GM19023 (cell line): ENCODE results near the gene MREG.

ENCODE experiments used
- ATAC-seq: cut with Tn5 transposase; IDR thresholded peaks from one replicate; pipeline ENCODE4 v1.9.1; 2021; ENCODE audit warnings: mild to moderate bottlenecking, moderate library complexity; ENCODE audit not compliant: unreplicated experiment

Gene MREG, protein sequence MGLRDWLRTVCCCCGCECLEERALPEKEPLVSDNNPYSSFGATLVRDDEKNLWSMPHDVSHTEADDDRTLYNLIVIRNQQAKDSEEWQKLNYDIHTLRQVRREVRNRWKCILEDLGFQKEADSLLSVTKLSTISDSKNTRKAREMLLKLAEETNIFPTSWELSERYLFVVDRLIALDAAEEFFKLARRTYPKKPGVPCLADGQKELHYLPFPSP

DNA sequence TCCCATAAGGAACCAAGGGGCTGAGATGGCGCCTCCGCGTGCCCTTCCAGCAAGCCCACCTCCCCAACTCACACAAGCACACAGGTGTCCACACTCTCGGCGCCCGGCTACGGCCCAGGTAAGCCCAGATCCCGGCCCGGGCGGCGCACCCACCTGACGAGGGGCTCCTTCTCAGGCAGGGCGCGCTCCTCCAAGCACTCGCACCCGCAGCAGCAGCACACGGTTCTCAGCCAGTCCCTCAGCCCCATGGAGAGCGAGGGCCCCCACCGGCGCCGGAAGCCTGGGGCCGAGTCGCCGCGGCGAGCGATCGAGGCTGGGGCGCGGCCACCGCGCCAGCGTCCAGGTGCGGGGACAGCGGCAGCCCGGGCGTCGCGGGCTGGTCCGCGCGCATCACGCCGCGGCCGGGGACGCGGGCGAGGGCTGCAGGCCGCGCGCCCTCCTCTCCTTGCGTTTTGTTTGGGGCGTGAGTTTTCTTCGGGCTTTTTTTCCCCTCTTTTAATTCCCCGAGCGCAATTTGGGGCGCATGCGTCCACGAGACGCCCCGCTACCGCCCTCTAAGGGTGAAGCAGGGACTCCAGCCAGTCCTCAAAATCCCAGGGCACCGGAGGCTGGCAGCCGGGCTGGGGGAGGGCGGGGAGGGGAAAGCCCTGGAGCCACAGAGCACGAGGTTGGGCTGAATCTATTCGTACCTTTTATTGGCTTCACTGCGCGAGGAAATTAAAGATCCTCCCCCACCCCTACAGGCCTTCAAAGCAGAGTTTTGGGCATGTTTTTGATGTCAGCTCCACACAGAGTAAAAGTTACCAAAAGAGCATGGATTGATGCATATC, at the start of gene MREG:
TSS of gene MREG (minus strand) at position 472 of the 830 bp plus-strand sequence. CDS start at position 248, 224 bp downstream.
- peak; percentile 49 for ATAC-seq

DNA sequence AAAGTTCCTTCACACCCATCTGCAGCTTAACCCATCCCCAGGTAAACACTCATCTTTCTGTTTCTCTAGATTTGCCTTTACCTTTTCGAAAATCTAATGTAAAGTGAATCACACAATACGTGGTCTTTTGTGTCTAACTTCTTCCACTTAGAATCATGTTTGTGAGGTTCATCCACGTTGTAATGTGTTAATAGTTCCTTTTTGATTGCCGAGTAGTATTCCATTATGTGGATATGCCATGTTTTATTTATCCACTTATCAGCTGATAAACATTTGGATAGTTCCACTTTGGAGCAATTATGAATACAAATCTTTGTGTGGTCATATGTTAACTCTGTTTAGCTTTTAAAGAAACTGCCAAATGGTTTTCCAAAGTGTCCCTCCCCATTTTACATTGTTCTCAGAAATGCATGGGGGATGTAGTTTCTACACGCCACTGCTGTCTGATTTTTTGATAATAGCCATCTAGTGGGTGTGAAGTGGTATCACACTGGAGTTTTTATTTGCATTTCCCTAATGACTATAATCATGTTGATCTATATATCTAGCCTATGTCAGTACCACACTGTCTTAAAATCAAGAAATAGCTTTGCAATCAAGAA, 46.0 kb upstream of the MREG start:
- ATAC-seq: no peak

- peak; percentile 83 for ATAC-seq
These were observed 44.4 kb upstream of the MREG start for GRCh38 chr2:216057688-216058193.

- peak; percentile 34 for ATAC-seq
These were observed 43.4 kb upstream of the MREG start for GRCh38 chr2:216056739-216057138.

- ATAC-seq: no peak
These were observed 42.3 kb upstream of the MREG start for GRCh38 chr2:216055680-216056079.

- ATAC-seq: no peak
These were observed 39.1 kb upstream of the MREG start for GRCh38 chr2:216052420-216052819.

- no peak for ATAC-seq
These were observed 38.0 kb upstream of the MREG start for GRCh38 chr2:216051350-216051749.

DNA sequence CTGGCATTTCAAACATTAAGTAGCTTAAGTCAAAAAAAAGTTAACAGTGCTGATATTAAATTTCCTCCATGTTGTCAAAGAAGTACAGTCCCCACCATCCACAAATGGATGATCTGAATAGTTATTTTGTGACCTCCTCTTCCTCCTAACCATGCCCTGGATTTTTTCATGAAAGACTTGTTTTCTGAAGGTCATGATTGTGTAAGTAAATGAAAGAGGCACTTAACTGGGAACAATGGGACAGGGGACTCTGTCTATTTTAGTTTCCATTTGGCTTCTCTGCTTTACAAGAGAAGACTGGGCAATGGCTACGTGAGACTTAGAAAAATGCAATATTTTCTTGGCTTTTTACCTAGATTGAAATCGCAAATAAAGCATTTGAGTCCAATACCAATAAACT, 36.1 kb upstream of the MREG start:
- no peak for ATAC-seq

- ATAC-seq: no peak
These were observed 34.0 kb upstream of the MREG start for GRCh38 chr2:216047397-216047796.

DNA sequence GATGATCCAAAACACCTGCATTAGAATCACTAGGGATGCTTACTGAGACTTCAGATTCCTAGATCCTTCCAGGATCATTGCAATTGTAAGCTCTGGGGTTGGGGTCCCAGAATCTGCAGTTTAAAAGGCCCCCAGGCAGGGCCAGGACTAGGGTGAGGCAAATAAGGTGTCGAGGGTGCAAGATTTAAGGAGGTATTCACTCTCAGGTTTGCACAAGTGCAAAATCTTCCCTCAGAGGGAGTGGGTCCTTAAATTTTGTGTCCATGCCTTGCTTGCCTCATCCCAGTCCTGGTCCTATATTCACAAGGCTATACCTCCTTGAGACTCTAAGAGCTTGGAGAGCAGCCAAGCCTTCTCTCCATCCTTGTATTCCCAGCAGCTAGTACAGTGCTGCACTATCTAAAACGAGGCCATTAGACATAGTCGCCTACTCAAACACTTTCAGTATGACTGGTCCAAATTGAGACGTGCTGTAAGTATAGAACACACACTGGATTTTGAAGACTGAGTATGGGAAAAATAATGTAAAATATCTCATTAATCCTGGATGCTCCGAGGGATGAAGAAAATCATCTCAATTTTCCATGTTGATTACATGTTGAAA, 31.6 kb upstream of the MREG start:
- ATAC-seq: peak; percentile 96

DNA sequence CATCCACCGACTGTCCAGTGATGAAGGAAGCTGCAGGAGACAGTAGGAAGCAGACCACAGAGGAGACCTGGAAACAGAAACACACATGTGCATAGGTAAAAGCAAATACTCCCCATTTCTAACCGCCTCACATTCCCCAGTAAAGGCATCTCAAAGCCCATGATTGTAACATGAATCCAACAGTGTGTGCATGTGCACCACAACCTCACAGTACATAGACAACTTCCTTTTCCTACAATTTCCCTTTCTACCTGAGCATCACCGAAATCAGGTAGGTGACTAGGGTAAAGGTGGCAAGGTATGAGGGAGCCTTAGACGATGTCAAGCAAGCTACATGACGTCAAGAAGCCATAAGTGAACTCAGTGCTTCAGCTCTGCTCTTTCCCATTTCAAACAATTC, 30.6 kb upstream of the MREG start:
- no peak for ATAC-seq

- ATAC-seq: no peak
These were observed 28.1 kb upstream of the MREG start for GRCh38 chr2:216041438-216041837.

DNA sequence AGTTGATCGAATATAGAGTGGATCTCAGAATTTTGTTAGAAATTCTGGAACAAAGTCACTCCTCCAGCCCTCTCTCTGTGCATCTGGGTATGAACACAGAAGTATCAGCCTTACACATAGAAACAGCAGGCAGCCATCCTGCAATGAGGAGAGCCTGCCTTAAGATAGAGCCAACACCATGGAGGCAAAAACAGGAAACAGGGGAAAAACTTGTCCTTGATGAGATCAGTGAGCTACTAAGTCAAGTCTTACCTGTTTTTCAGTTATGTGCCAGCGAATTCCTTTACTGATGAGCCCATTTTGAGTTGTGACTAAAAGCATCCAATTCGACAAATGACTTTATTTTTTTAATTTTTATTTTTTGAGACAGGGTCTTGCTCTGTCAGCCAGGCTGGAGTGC, 26.6 kb upstream of the MREG start:
- ATAC-seq: no peak

DNA sequence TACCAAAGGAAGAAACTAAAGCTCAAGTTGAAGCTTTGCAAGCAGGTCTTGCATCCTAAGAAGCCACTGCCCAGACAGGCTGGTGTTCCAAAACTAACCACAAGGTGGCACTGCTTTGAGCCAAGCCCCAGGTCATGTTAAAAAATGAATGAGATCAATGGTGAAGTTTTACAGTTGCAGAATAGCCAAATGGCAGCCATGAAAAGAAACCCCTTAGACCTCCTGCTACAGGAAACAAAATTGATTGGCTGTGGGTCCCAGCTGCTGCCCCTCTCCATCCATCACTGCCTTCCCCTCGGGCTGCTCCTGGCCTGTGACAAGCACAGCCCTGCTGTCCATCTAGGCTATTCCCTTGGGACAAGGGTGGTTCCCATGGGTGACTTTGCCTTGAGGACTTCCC, 20.7 kb upstream of the MREG start:
- peak; percentile 38 for ATAC-seq

- ATAC-seq: peak; percentile 37
These were observed 20.1 kb upstream of the MREG start for GRCh38 chr2:216033403-216033802.

GRCh38 chr2:216031960-216032689, 18.8 kb upstream of the MREG start:
- peak; percentile 60 for ATAC-seq

DNA sequence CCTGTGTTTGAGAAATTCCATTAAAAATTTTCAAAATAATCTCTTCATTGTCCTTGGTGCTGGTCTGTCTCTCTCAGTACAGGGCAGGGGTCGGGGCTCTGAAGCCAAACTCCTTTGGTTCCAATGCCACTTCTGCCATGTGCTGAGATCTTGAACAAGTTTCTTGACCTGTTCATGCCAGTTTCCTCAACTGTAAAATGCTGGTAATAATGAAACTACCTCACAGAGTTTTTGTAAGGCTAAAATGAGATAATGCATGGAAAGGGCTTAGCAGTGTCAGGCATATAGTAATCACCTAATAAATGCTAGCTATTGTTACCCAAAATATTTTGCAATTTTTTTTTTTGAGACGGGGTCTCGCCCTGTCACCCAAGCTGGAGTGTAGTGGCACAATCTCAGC, 16.9 kb upstream of the MREG start:
- no peak for ATAC-seq

- no peak for ATAC-seq
These were observed 16.2 kb upstream of the MREG start for GRCh38 chr2:216029416-216030129.

DNA sequence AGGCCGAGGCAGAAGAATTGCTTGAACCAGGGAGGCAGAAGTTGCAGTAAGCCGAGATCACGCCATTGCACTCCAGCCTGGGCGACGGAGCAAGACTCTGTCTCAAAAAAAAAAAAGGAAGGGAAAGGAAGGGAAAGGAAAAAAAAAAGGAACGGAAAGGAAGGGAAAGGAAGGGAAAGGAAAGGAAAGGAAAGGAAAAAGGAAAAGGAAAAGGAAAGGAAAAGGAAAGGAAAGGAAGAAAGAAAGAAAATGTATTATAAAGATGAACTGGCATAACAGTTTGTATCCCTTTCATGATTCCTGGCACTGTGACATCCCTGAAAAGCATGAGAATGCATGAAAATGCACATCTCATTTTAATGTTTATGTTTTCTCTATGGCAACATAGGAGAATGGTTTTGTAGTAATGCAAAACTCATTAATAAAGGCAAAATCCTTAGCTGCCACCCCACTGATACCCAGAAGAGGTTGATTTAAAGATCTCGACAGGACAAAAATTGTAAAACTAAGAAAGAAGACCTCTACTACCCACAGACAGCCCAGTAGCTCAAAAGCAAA, 11.5 kb upstream of the MREG start:
- ATAC-seq: no peak
